Spinal cord (tissue), 10 donors: ENCODE data around the gene ALKBH4. TPM values are rescaled to one million over a fixed set of nuclear protein-coding genes. Genes with fewer than 3 reads are reported as not detected.
"Not testable (repeated sequence)": the region's sequence is repeated elsewhere in the genome, so short reads cannot be mapped to it uniquely, and the experiment has no call there.

Experiments
- DNase-seq, 6 donors: peaks; one replicate each; pipeline versions ENCODE4 v3.0.0 to v3.0.0-alpha.2; 2013 to 2015; ENCODE audit warnings: low spot score in 6 of 6, low read depth in 4 of 6
- H3K27ac ChIP-seq: one replicate; pipeline ENCODE4 v1.5.1; 2013; ENCODE audit warnings: low read depth, low read length, control low read depth
- H3K27me3 ChIP-seq: one replicate; pipeline ENCODE4 v1.6.1; 2013; ENCODE audit warnings: low read length; ENCODE audit not compliant: control insufficient read depth, insufficient read depth
- H3K36me3 ChIP-seq: one replicate; pipeline ENCODE4 v1.6.1; 2013; ENCODE audit warnings: low read length; ENCODE audit not compliant: control insufficient read depth, insufficient read depth
- H3K4me1 ChIP-seq: one replicate; pipeline ENCODE4 v1.6.1; 2013; ENCODE audit warnings: low read length; ENCODE audit not compliant: control insufficient read depth, insufficient read depth
- H3K4me3 ChIP-seq: one replicate; pipeline ENCODE4 v1.5.1; 2013; ENCODE audit warnings: low read depth, low read length, control low read depth
- H3K9me3 ChIP-seq: one replicate; pipeline ENCODE4 v1.6.1; 2013; ENCODE audit warnings: low read length; ENCODE audit not compliant: control insufficient read depth, insufficient read depth
- WGBS: methylation state at CpG from one replicate; pipeline ENCODE4 v1.1.5; 2013; ENCODE audit warnings: missing lambda C conversion rate; ENCODE audit not compliant: insufficient coverage; 5-methylcytosine and 5-hydroxymethylcytosine counted together
- polyA plus RNA-seq, 2 donors: library from polyadenylated mRNA; unstranded; fragments of 120-200 nt; gene quantifications; one replicate each; pipeline ENCODE4 v1.2.1, GENCODE V29; 2013; ENCODE audit not compliant: insufficient read length in 2 of 2
- total RNA-seq, 2 donors: library from RNA; depleted of rRNA in 1 of 2; stranded (reverse); fragments of 120-200 nt in 1 of 2; fragments of >200 nt in 1 of 2; gene quantifications; one replicate each; pipeline versions ENCODE4 v1.2.3 to v1.2.4, GENCODE V29; 2013 to 2014
- donor health status: healthy.

ALKBH4 gene
- total and polyA plus RNA-seq, 4 donors, result 9.6 to 20.5 (median 18.7) TPM

GRCh38 chr7:102479209-102479584, 14.5 kb upstream of the ALKBH4 start:
- no CpG with 5 or more reads among the region's 10 CpGs for WGBS
- not testable (repeated sequence) for H3K36me3 ChIP-seq, H3K27ac ChIP-seq, H3K27me3 ChIP-seq, DNase-seq, H3K4me1 ChIP-seq, H3K9me3 ChIP-seq, H3K4me3 ChIP-seq

- H3K27ac ChIP-seq, H3K9me3 ChIP-seq, H3K27me3 ChIP-seq, H3K36me3 ChIP-seq: not testable (repeated sequence)
- DNase-seq, result peak in 4 of 6 donors; percentile 67 to 96 (median 84)
- H3K4me3 ChIP-seq, result peak within 1 kb of the TSS; percentile 45
- 0% methylated on average over 19 of the region's 72 CpGs for WGBS
- H3K4me1 ChIP-seq, result peaks cover 12% of the 10 kb centered on the region
Measured at GRCh38 chr7:102478314-102479208, 13.9 kb upstream of the ALKBH4 start, which contains the start of gene POLR2J. Gene POLR2J (minus strand): TSS chr7:102478922. CDS start chr7:102478860, 62 bp downstream.

GRCh38 chr7:102474736-102475435, 10.2 kb upstream of the ALKBH4 start:
- H3K4me3 ChIP-seq, H3K27ac ChIP-seq, H3K27me3 ChIP-seq, H3K9me3 ChIP-seq, DNase-seq: not testable (repeated sequence)
- 17% methylated on average over 2 of the region's 19 CpGs for WGBS
- Histone ChIP-seq H3K4me1 (peaks cover 30% of the 10 kb centered on the region), H3K36me3 (peaks cover 44% of the 10 kb centered on the region)

GRCh38 chr7:102474116-102474515, 9.5 kb upstream of the ALKBH4 start:
- peak overlapping the region; percentile 0 for H3K27ac ChIP-seq
- peaks cover 51% of the 10 kb centered on the region for H3K36me3 ChIP-seq
- peaks cover 30% of the 10 kb centered on the region for H3K4me1 ChIP-seq
- not testable (repeated sequence) for DNase-seq, H3K9me3 ChIP-seq, H3K27me3 ChIP-seq, H3K4me3 ChIP-seq
- no CpG with 5 or more reads among the region's 14 CpGs for WGBS

GRCh38 chr7:102473271-102473991, 8.8 kb upstream of the ALKBH4 start:
- H3K36me3 ChIP-seq, result peaks cover 58% of the 10 kb centered on the region
- no peaks in the 10 kb centered on the region for H3K9me3 ChIP-seq
- no peaks in the 10 kb centered on the region for H3K27me3 ChIP-seq
- peak in 1 of 6 donors; percentile 6 for DNase-seq
- peaks cover 30% of the 10 kb centered on the region for H3K4me1 ChIP-seq
- WGBS, result 77% methylated on average over 14 of the region's 23 CpGs
- H3K4me3 ChIP-seq, result no peak overlapping the region
- H3K27ac ChIP-seq, result peak overlapping the region; percentile 0

- no peaks in the 10 kb centered on the region for H3K9me3 ChIP-seq
- WGBS, result 75% methylated on average over 26 of the region's 31 CpGs
- peaks cover 69% of the 10 kb centered on the region for H3K36me3 ChIP-seq
- H3K4me3 ChIP-seq, result no peak overlapping the region
- H3K4me1 ChIP-seq, result peaks cover 33% of the 10 kb centered on the region
- no peak overlapping the region for H3K27ac ChIP-seq
- H3K27me3 ChIP-seq, result no peaks in the 10 kb centered on the region
- no peak for DNase-seq
Measured at GRCh38 chr7:102472126-102473041, 7.7 kb upstream of the ALKBH4 start.

GRCh38 chr7:102471791-102472125, 7.1 kb upstream of the ALKBH4 start:
- no peak overlapping the region for H3K4me3 ChIP-seq
- H3K9me3 ChIP-seq, result no peaks in the 10 kb centered on the region
- H3K36me3 ChIP-seq, result peaks cover 75% of the 10 kb centered on the region
- H3K27me3 ChIP-seq, result no peaks in the 10 kb centered on the region
- DNase-seq, result no peak
- 85% methylated on average over 6 of the region's 6 CpGs for WGBS
- H3K27ac ChIP-seq, result no peak overlapping the region
- H3K4me1 ChIP-seq, result peaks cover 38% of the 10 kb centered on the region

- 93% methylated on average over 13 of the region's 20 CpGs for WGBS
- peaks cover 84% of the 10 kb centered on the region for H3K36me3 ChIP-seq
- no peaks in the 10 kb centered on the region for H3K9me3 ChIP-seq
- no peak overlapping the region for H3K4me3 ChIP-seq
- peaks cover 51% of the 10 kb centered on the region for H3K4me1 ChIP-seq
- H3K27me3 ChIP-seq, result no peaks in the 10 kb centered on the region
- no peak for DNase-seq
- H3K27ac ChIP-seq, result no peak overlapping the region
Measured at GRCh38 chr7:102469972-102470825, 5.5 kb upstream of the ALKBH4 start.
